ENCODE measurements around the gene FIBCD1.

DNA sequence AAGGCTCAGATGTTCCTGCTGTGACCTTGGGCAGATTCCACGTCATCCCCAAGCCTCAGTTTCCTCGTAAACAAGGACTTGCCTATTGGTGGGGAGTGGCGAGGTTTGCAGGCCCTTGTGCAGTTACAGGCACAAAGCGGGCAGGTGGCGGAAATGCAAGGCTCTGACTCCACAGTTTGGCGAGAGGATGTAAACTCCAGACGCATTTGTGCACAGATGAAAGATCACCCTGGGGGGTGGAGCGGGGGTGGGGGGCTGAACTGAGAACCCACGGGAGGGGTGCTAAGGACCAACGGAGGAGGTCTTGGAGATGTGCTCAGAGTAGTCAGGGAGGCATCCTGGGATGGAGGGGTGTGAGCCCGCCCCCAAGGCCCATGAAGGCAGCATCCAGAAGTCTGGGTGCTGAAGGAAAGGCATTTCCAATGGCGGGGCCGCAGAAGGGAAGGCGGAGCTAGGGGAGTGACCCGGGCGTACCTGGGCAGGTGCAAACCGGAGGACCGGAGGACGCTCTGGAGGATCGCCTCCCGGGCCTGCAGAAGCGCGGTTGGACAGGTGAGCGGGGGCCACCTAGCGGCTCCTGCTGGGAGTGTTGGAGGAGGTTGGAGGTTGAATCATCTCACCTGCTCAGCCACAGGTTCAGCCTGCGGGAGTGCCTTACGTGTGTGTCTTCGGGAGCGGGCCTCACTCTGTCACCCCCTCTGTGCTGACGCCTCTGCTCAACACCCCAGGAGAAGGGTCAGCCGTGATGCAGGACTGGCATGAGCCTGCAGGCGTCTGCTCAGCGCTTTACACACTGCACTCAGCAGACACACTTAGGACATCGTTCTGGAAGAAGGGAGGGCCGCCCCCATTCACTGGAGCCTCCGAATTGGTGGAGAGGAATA lies 1.9 kb upstream of the FIBCD1 start:
- TF ChIP-seq POLR2A (IDR thresholded peaks at IDR 0.05), result no peak
- TF ChIP-seq, protein P1, sequence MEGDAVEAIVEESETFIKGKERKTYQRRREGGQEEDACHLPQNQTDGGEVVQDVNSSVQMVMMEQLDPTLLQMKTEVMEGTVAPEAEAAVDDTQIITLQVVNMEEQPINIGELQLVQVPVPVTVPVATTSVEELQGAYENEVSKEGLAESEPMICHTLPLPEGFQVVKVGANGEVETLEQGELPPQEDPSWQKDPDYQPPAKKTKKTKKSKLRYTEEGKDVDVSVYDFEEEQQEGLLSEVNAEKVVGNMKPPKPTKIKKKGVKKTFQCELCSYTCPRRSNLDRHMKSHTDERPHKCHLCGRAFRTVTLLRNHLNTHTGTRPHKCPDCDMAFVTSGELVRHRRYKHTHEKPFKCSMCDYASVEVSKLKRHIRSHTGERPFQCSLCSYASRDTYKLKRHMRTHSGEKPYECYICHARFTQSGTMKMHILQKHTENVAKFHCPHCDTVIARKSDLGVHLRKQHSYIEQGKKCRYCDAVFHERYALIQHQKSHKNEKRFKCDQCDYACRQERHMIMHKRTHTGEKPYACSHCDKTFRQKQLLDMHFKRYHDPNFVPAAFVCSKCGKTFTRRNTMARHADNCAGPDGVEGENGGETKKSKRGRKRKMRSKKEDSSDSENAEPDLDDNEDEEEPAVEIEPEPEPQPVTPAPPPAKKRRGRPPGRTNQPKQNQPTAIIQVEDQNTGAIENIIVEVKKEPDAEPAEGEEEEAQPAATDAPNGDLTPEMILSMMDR (IDR thresholded peaks at IDR 0.05), result peak; percentile 55 to 93 (median 88)
